Mesendoderm (in vitro differentiated cells): ENCODE results near the gene SIRT5.

Experiments used
- DNase-seq: peaks from one replicate; pipeline ENCODE4 v3.0.0; 2013
- H2AK5ac ChIP-seq: 2 replicates; pipeline ENCODE4 v1.6.1; 2013; ENCODE audit warnings: low read length, inconsistent platforms
- H2BK120ac ChIP-seq: 2 replicates; pipeline ENCODE4 v1.6.1; 2013; ENCODE audit warnings: low read depth, mild to moderate bottlenecking, low read length, moderate library complexity, mixed read lengths
- H2BK15ac ChIP-seq: replicated peaks from 2 replicates; pipeline ENCODE4 v1.6.1; 2013; ENCODE audit warnings: low read depth, mild to moderate bottlenecking, moderate library complexity
- H2BK5ac ChIP-seq: 2 replicates; pipeline ENCODE4 v1.6.1; 2013; ENCODE audit warnings: low read length, inconsistent platforms
- H3K18ac ChIP-seq: 2 replicates; pipeline ENCODE4 v1.6.1; 2013; ENCODE audit warnings: mild to moderate bottlenecking, low read length, mixed read lengths
- H3K23ac ChIP-seq: one replicate; pipeline ENCODE4 v1.6.1; 2013; ENCODE audit warnings: low read length
- H3K27ac ChIP-seq: 2 replicates; pipeline ENCODE4 v1.5.1; 2013; ENCODE audit warnings: low read depth, mild to moderate bottlenecking, inconsistent platforms, low read length, moderate library complexity
- H3K27me3 ChIP-seq: 2 replicates; pipeline ENCODE4 v1.6.1; 2013; ENCODE audit warnings: low read length, control low read depth, mild to moderate bottlenecking, inconsistent platforms; ENCODE audit not compliant: insufficient read depth, poor library complexity
- H3K36me3 ChIP-seq: 2 replicates; pipeline ENCODE4 v1.6.1; 2013; ENCODE audit warnings: low read length, inconsistent platforms; ENCODE audit not compliant: control insufficient read depth, insufficient read depth
- H3K4ac ChIP-seq: one replicate; pipeline ENCODE4 v1.6.1; 2013; ENCODE audit warnings: low read depth, mild to moderate bottlenecking, low read length, moderate library complexity
- H3K4me1 ChIP-seq: 2 replicates; pipeline ENCODE4 v1.6.1; 2013; ENCODE audit warnings: low read depth, low read length, inconsistent platforms; ENCODE audit not compliant: control insufficient read depth
- H3K4me2 ChIP-seq: 2 replicates; pipeline ENCODE4 v1.6.1; 2013; ENCODE audit warnings: low read length
- H3K4me3 ChIP-seq: 2 replicates; pipeline ENCODE4 v1.5.1; 2013; ENCODE audit warnings: mild to moderate bottlenecking, low read length
- H3K56ac ChIP-seq: one replicate; pipeline ENCODE4 v1.6.1; 2013; ENCODE audit warnings: low read length
- H3K79me1 ChIP-seq: 2 replicates; pipeline ENCODE4 v1.6.1; 2013; ENCODE audit warnings: low read length, inconsistent platforms
- H3K79me2 ChIP-seq: 2 replicates; pipeline ENCODE4 v1.6.1; 2013; ENCODE audit warnings: mild to moderate bottlenecking, low read length; ENCODE audit not compliant: control insufficient read depth, insufficient read depth
- H3K9ac ChIP-seq: 2 replicates; pipeline ENCODE4 v1.6.1; 2013; ENCODE audit warnings: low read length, inconsistent platforms
- H4K5ac ChIP-seq: one replicate; pipeline ENCODE4 v1.6.1; 2013; ENCODE audit warnings: low read length
- H4K8ac ChIP-seq: one replicate; pipeline ENCODE4 v1.6.1; 2013; ENCODE audit warnings: low read depth, mild to moderate bottlenecking, control low read depth, low read length, moderate library complexity
- WGBS: extraction: QIAGEN DNeasy Blood & Tissue Kit; methylation state at CpG from one replicate; pipeline ENCODE4 v1.1.7; 2013; ENCODE audit warnings: low lambda C conversion rate, missing lambda C conversion rate; ENCODE audit not compliant: insufficient coverage; ENCODE audit errors: extremely low coverage; 5-methylcytosine and 5-hydroxymethylcytosine counted together

SIRT5 gene

DNA sequence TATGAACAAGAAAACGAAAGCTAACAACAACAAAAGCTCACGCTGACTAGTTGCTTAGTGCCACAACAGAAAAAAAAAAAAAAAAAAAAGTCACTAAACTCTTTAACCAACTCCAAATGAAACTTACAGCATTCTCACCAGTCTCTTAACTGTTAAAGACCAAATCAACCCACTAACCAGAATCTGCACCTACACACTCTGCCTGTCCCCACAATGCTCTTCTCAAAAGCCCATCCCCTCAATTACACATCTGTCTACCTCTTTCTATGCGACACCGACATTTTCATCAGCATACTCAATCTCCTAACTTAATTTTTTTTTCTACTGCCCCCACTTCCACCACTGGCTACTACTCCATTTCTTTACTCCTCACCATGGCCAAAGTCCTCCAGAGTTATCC, 75.0 kb downstream of the SIRT5 start:
- Histone ChIP-seq H3K27ac (no peak overlapping the region), H3K36me3 (no peaks in the 10 kb centered on the region)
- WGBS, result no CpG with 5 or more reads among the region's 4 CpGs

GRCh38 chr6:13653296-13653695, 78.9 kb downstream of the SIRT5 start:
- Histone ChIP-seq H3K27me3 (no peaks in the 10 kb centered on the region), H3K23ac (no peak overlapping the region), H3K9ac (no peak overlapping the region), H3K79me1 (peaks cover 1% of the 10 kb centered on the region), H3K4me2 (no peak overlapping the region), H2BK15ac (no peak overlapping the region), H3K4me3 (no peak overlapping the region), H3K79me2 (no peaks in the 10 kb centered on the region), H2BK120ac (no peak overlapping the region), H2AK5ac (no peak overlapping the region), H3K56ac (no peak overlapping the region), H2BK5ac (no peak overlapping the region), H3K4me1 (no peaks in the 10 kb centered on the region), H4K8ac (no peak overlapping the region), H3K18ac (no peak overlapping the region), H3K36me3 (no peaks in the 10 kb centered on the region), H3K4ac (no peak overlapping the region), H3K27ac (no peak overlapping the region), H4K5ac (no peak overlapping the region)
- no CpG with 5 or more reads among the region's 2 CpGs for WGBS
- no peak for DNase-seq

More for the DNA sequence above, 75.0 kb downstream of the SIRT5 start:
- no peaks in the 10 kb centered on the region for H3K27me3 ChIP-seq
- no peak overlapping the region for H3K56ac ChIP-seq
- peaks cover 1% of the 10 kb centered on the region for H3K79me1 ChIP-seq
- no peak for DNase-seq
- H3K18ac ChIP-seq, result no peak overlapping the region
- no peak overlapping the region for H2BK15ac ChIP-seq
- H4K8ac ChIP-seq, result peak overlapping the region; percentile 39
- H3K9ac ChIP-seq, result no peak overlapping the region
- H2AK5ac ChIP-seq, result no peak overlapping the region
- no peaks in the 10 kb centered on the region for H3K79me2 ChIP-seq
- H4K5ac ChIP-seq, result no peak overlapping the region
- H3K4ac ChIP-seq, result no peak overlapping the region
- H2BK120ac ChIP-seq, result no peak overlapping the region
- no peak overlapping the region for H3K23ac ChIP-seq
- no peak overlapping the region for H2BK5ac ChIP-seq
- no peak overlapping the region for H3K4me3 ChIP-seq
- no peak overlapping the region for H3K4me2 ChIP-seq
- H3K4me1 ChIP-seq, result no peaks in the 10 kb centered on the region

GRCh38 chr6:13654496-13654895, 80.1 kb downstream of the SIRT5 start:
- no peak overlapping the region for H3K9ac ChIP-seq
- peaks cover 1% of the 10 kb centered on the region for H3K79me1 ChIP-seq
- H2AK5ac ChIP-seq, result no peak overlapping the region
- H3K27ac ChIP-seq, result no peak overlapping the region
- no peak overlapping the region for H4K5ac ChIP-seq
- H3K27me3 ChIP-seq, result no peaks in the 10 kb centered on the region
- no peak overlapping the region for H3K4me3 ChIP-seq
- no peak overlapping the region for H3K23ac ChIP-seq
- H3K18ac ChIP-seq, result no peak overlapping the region
- H3K36me3 ChIP-seq, result no peaks in the 10 kb centered on the region
- H3K4ac ChIP-seq, result no peak overlapping the region
- H2BK120ac ChIP-seq, result no peak overlapping the region
- H3K4me2 ChIP-seq, result no peak overlapping the region
- H2BK5ac ChIP-seq, result no peak overlapping the region
- no peak overlapping the region for H4K8ac ChIP-seq
- no peaks in the 10 kb centered on the region for H3K4me1 ChIP-seq
- no peak overlapping the region for H2BK15ac ChIP-seq
- no peak for DNase-seq
- no peaks in the 10 kb centered on the region for H3K79me2 ChIP-seq
- no peak overlapping the region for H3K56ac ChIP-seq

DNA sequence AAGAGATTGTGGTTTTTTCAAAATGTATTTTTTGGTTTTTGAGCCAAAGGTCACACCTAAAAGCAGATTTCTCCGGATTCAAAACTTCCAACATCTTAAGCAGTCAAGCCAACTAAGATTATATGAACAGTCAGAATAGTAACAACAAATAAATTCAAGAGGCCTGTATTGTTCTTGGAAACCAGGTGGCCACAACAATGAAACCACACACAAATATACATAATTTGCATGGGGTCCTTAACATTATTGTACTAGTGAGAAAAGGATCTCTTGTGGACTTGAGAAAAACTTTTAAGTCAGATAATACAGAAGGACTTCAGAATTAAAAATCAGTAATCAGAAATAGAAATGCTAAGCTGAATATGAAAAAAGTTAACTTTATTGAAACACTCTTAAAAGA, 81.3 kb downstream of the SIRT5 start:
- Histone ChIP-seq H3K4me2 (no peak overlapping the region), H3K79me1 (peaks cover 4% of the 10 kb centered on the region), H2BK15ac (no peak overlapping the region), H2BK120ac (no peak overlapping the region), H3K56ac (no peak overlapping the region), H4K5ac (no peak overlapping the region), H3K4me1 (no peaks in the 10 kb centered on the region), H3K9ac (no peak overlapping the region), H3K27me3 (no peaks in the 10 kb centered on the region), H3K4me3 (no peak overlapping the region), H3K18ac (no peak overlapping the region), H3K4ac (no peak overlapping the region), H3K23ac (no peak overlapping the region), H3K36me3 (no peaks in the 10 kb centered on the region), H2AK5ac (no peak overlapping the region), H3K79me2 (peaks cover 4% of the 10 kb centered on the region), H4K8ac (no peak overlapping the region), H3K27ac (no peak overlapping the region), H2BK5ac (no peak overlapping the region)
- no peak for DNase-seq
- WGBS, result no CpG with 5 or more reads among the region's 1 CpG

DNA sequence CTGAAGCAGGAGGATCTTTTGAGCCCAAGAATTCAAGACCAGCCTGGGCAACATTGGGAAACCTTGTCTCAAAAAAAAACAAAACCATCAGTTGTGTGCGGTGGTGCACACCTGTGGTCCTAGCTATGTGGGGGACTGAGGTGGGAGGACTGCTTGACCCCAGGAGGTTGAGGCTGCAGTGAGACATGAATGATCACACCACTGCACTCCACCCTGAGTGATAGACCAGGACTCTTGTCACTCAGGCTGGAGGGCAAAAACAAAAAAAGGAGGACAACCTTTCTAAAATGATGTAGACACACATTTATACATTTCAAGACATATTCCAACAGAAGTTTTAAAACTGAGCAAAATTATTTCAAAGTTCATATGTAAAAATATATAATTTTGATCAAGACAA, 85.9 kb downstream of the SIRT5 start:
- H2BK15ac ChIP-seq, result no peak overlapping the region
- DNase-seq, result no peak
- H3K27me3 ChIP-seq, result no peaks in the 10 kb centered on the region
- no peak overlapping the region for H3K9ac ChIP-seq
- no peak overlapping the region for H3K18ac ChIP-seq
- H2AK5ac ChIP-seq, result no peak overlapping the region
- no CpG with 5 or more reads among the region's 1 CpG for WGBS
- H3K4ac ChIP-seq, result no peak overlapping the region
- H3K4me1 ChIP-seq, result no peaks in the 10 kb centered on the region
- peaks cover 5% of the 10 kb centered on the region for H3K79me1 ChIP-seq
- no peak overlapping the region for H3K27ac ChIP-seq
- H2BK120ac ChIP-seq, result no peak overlapping the region
- H3K79me2 ChIP-seq, result peaks cover 13% of the 10 kb centered on the region
- no peaks in the 10 kb centered on the region for H3K36me3 ChIP-seq
- H3K23ac ChIP-seq, result no peak overlapping the region
- H3K4me3 ChIP-seq, result no peak overlapping the region
- no peak overlapping the region for H2BK5ac ChIP-seq
- no peak overlapping the region for H3K4me2 ChIP-seq
- no peak overlapping the region for H4K5ac ChIP-seq
- H3K56ac ChIP-seq, result no peak overlapping the region
- H4K8ac ChIP-seq, result no peak overlapping the region

DNA sequence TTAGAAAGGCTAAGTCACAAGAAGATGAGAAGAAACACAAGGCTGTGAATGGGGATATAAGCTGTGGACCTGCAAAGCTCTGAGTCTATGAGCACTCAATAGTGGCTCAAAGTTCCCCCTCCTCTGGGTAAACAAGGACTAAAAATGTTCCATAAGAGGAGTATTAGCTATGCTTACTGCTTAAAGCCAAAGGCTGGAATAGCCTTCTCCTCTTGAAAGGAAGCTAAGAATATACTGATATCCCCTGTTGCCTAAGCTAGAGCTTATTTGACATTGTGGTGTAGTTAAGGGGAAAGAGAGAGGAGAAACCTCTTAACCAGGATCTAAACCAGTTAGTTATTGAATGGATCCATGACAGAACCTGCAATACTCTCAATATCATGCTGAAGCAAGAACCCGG, 86.5 kb downstream of the SIRT5 start:
- Histone ChIP-seq H2BK15ac (no peak overlapping the region), H3K36me3 (no peaks in the 10 kb centered on the region), H4K8ac (no peak overlapping the region), H4K5ac (no peak overlapping the region), H3K56ac (no peak overlapping the region), H2AK5ac (no peak overlapping the region), H2BK120ac (no peak overlapping the region), H3K9ac (no peak overlapping the region), H3K23ac (no peak overlapping the region), H3K18ac (no peak overlapping the region), H3K79me1 (peaks cover 5% of the 10 kb centered on the region), H3K4me2 (no peak overlapping the region), H3K4me1 (no peaks in the 10 kb centered on the region), H2BK5ac (no peak overlapping the region), H3K79me2 (peaks cover 13% of the 10 kb centered on the region), H3K4me3 (no peak overlapping the region), H3K27ac (no peak overlapping the region), H3K27me3 (no peaks in the 10 kb centered on the region), H3K4ac (no peak overlapping the region)
- no CpG with 5 or more reads among the region's 1 CpG for WGBS
- no peak for DNase-seq
